CD8-positive, alpha-beta memory T cell (primary cell): ENCODE data around the gene BCCIP. TPM values are rescaled to one million over a fixed set of nuclear protein-coding genes. Genes with fewer than 3 reads are reported as not detected.
A peak's percentile ranks its signal among the peaks of the same experiment; 100 is the strongest.

Experiments used
- CTCF ChIA-PET: fragments of 350-600 bp; sonication (Branson Sonifier 250); formaldehyde crosslinking; loops from one replicate; lab custom pipeline; 2021; ENCODE audit warnings: antibody characterized with exemption; lab: Charles Lee
- POLR2A ChIA-PET: fragments of 350-600 bp; sonication (Branson Sonifier 250); formaldehyde crosslinking; loops from one replicate; lab custom pipeline; 2021; ENCODE audit warnings: antibody characterized with exemption; lab: Charles Lee
- DNase-seq, 5 donors: peaks; one replicate each; pipeline versions ENCODE4 v3.0.0 to v3.0.0-alpha.2; 2020 to 2022; ENCODE audit warnings: mixed read lengths in 1 of 5
- H3K27ac ChIP-seq: one replicate; pipeline ENCODE4 v1.7.0; 2013; ENCODE audit warnings: low read depth, mild to moderate bottlenecking, low read length, moderate library complexity
- H3K27me3 ChIP-seq: 2 replicates; pipeline ENCODE4 v1.7.0; 2013; ENCODE audit warnings: low read length, mild to moderate bottlenecking; ENCODE audit not compliant: insufficient read depth, poor library complexity, severe bottlenecking
- H3K36me3 ChIP-seq: 2 replicates; pipeline ENCODE4 v1.7.0; 2013; ENCODE audit warnings: mild to moderate bottlenecking, low read length, moderate library complexity; ENCODE audit not compliant: insufficient read depth
- H3K4me1 ChIP-seq: 2 replicates; pipeline ENCODE4 v1.7.0; 2013; ENCODE audit warnings: mild to moderate bottlenecking, low read length, moderate library complexity; ENCODE audit not compliant: insufficient read depth
- H3K4me3 ChIP-seq: 2 replicates; pipeline ENCODE4 v1.7.0; 2013; ENCODE audit warnings: mild to moderate bottlenecking, low read length
- H3K9me3 ChIP-seq: 2 replicates; pipeline ENCODE4 v1.7.0; 2013; ENCODE audit warnings: mild to moderate bottlenecking, low read length
- H3K27ac Mint-ChIP-seq, 8 donors: one replicate each; pipeline ENCODE4 v1.8.0; 2020 to 2021; ENCODE audit warnings: mixed read lengths in 8 of 8, mild to moderate bottlenecking in 6 of 8, inconsistent platforms in 3 of 8, moderate library complexity in 3 of 8
- H3K27me3 Mint-ChIP-seq, 2 donors: one replicate each; pipeline ENCODE4 v1.8.0; 2020 to 2021; ENCODE audit warnings: mixed read lengths in 2 of 2, mild to moderate bottlenecking in 1 of 2, moderate library complexity in 1 of 2
- H3K36me3 Mint-ChIP-seq, 3 donors: one replicate each; pipeline ENCODE4 v1.8.0; 2020 to 2021; ENCODE audit warnings: mixed read lengths in 3 of 3, inconsistent platforms in 1 of 3, mild to moderate bottlenecking in 1 of 3
- H3K4me1 Mint-ChIP-seq, 3 donors: one replicate each; pipeline ENCODE4 v1.8.0; 2020 to 2021; ENCODE audit warnings: mixed read lengths in 3 of 3, inconsistent platforms in 1 of 3, mild to moderate bottlenecking in 1 of 3
- H3K4me3 Mint-ChIP-seq, 7 donors: one replicate each; pipeline ENCODE4 v1.8.0; 2020 to 2021; ENCODE audit warnings: mixed read lengths in 7 of 7, mild to moderate bottlenecking in 6 of 7, moderate library complexity in 4 of 7, inconsistent platforms in 2 of 7
- H3K9me3 Mint-ChIP-seq, 5 donors: one replicate each; pipeline ENCODE4 v1.8.0; 2020 to 2022; ENCODE audit warnings: mixed read lengths in 5 of 5, mild to moderate bottlenecking in 3 of 5, moderate library complexity in 2 of 5, inconsistent platforms in 1 of 5
- polyA plus RNA-seq: library from polyadenylated mRNA; unstranded; fragments of 300-500 nt; fragmentation: Illumina TruSeq; gene quantifications from one replicate; pipeline ENCODE4 v1.2.3, GENCODE V29; 2021
- total RNA-seq, 2 experiments: library from RNA; stranded (reverse); gene quantifications; one replicate each; pipeline ENCODE4 v1.2.3, GENCODE V29; 2021

Gene BCCIP
- total and polyA plus RNA-seq, 3 experiments from 2014 or later, result 84.4 to 130 (median 129) TPM

DNA sequence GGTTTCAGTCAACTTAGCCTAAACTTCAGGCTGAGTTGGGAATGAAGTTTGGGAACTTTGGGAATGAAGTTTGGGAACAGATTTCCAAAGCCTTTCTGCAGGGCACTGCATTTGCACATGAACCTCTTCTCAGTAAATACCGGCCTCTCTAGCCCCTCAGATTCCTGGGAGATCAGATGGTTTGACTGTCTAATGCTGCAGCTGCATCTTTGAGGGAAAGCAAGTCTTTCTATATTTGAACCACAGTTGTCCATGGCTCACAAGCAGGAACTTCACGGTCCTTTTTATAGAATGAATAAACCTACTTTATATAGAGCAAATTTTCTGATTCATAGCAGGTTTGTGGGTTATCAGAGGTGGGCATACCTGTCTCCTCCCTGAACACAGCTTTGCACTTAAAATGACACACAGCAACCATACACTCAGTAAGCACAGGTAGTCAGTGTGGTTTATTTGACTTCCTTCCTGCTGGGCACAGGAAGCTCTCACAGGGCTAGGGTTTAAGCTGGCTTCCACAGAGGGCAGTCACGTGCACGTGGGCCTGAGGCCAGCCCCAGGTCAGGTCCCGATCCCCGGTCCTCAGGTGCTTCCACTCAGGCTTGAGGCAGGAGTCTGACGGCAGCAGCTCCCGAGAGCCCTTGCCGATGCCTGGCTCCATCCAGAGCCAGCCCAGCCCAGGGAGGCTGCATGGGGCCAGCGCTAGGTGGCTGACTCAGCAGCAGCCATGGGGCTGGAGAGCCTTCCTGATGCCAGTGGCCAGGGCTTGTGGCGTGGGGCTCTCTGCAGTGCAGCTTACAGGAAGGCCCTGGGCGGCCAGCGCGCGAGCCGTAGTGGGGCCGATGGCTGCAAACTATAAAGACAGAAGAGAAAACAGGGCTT lies 35.0 kb upstream of the BCCIP start:
- DNase-seq, result no peak
- H3K27me3 Mint-ChIP-seq, result no peaks in the 10 kb centered on the region
- no peak overlapping the region for H3K4me3 ChIP-seq
- H3K4me1 ChIP-seq, result peaks cover 10% of the 10 kb centered on the region
- peaks cover 29 to 37% (median 31%) of the 10 kb centered on the region in 3 donors for H3K4me1 Mint-ChIP-seq
- peaks cover 5% of the 10 kb centered on the region for H3K36me3 ChIP-seq
- peak overlapping the region in 5 of 7 donors; percentile 7 to 50 (median 42) for H3K4me3 Mint-ChIP-seq
- ChIA-PET POLR2A (interaction anchor here (0.6 to 1.1 kb wide), 3 partner anchors 35 to 69 kb away, joined by 4 to 5 read pairs (median 4); partner anchors contain the start of genes BCCIP and UROS), CTCF (no interaction called here)
- no peak overlapping the region for H3K27ac ChIP-seq
- peaks cover 3 to 48% (median 9%) of the 10 kb centered on the region in 3 donors for H3K36me3 Mint-ChIP-seq
- H3K27me3 ChIP-seq, result no peaks in the 10 kb centered on the region
- no peaks in the 10 kb centered on the region for H3K9me3 ChIP-seq
- peak overlapping the region; percentile 58 to 91 (median 82) for H3K27ac Mint-ChIP-seq
- peaks cover 0 to 2% (median 0%) of the 10 kb centered on the region in 5 donors for H3K9me3 Mint-ChIP-seq

- H3K27ac Mint-ChIP-seq, result peak overlapping the region in 7 of 8 donors; percentile 45 to 89 (median 85)
- POLR2A ChIA-PET, result no interaction called here
Observed at GRCh38 chr10:125792342-125793300, 30.7 kb upstream of the BCCIP start.

DNA sequence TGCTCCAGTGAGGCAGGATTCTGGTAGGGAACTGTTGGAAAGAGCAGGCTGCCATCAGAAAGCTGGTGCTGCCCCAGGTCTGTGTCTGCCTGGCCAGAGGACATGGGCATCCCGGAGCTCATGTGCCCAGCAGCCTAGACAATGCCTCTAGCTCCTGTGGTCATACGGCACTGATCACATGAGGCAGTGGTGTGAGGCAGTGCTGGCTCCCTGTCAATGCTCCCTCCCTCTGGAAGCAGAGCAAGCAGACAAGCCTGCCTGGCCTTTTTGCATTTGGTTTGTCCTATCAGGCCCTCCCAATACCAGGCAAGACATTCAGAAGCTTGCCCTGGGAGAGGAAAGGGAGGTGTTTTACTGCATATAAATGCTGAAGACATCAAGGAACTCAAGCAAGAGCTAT lies 28.2 kb upstream of the BCCIP start:
- H3K4me1 Mint-ChIP-seq, result peaks cover 5 to 7% (median 7%) of the 10 kb centered on the region in 3 donors
- no peak for DNase-seq
- CTCF ChIA-PET, result interaction anchor here (1.2 kb wide), 1 partner anchor 28 kb away, joined by 3 read pairs; the partner anchor contains the start of genes BCCIP and UROS
- Histone ChIP-seq H3K27ac (no peak overlapping the region), H3K9me3 (no peaks in the 10 kb centered on the region), H3K4me1 (no peaks in the 10 kb centered on the region), H3K27me3 (no peaks in the 10 kb centered on the region), H3K4me3 (no peak overlapping the region), H3K36me3 (peaks cover 9% of the 10 kb centered on the region)
- peaks cover 0 to 80% (median 22%) of the 10 kb centered on the region in 3 donors for H3K36me3 Mint-ChIP-seq
- POLR2A ChIA-PET, result interaction anchor here (0.6 kb wide), 1 partner anchor 22 kb away, joined by 4 read pairs; no protein-coding TSS in a partner anchor
- H3K9me3 Mint-ChIP-seq, result no peaks in the 10 kb centered on the region
- H3K4me3 Mint-ChIP-seq, result no peak overlapping the region
- H3K27ac Mint-ChIP-seq, result peak overlapping the region in 1 of 8 donors; percentile 18
- no peaks in the 10 kb centered on the region for H3K27me3 Mint-ChIP-seq

More at GRCh38 chr10:125792342-125793300, 30.7 kb upstream of the BCCIP start:
- H3K4me3 ChIP-seq, result no peak overlapping the region
- CTCF ChIA-PET, result no interaction called here
- no peak overlapping the region for H3K27ac ChIP-seq
- peak in 1 of 5 donors; percentile 54 for DNase-seq
- Mint-ChIP-seq H3K4me1 (peaks cover 21 to 30% (median 24%) of the 10 kb centered on the region in 3 donors), H3K27me3 (no peaks in the 10 kb centered on the region), H3K9me3 (no peaks in the 10 kb centered on the region), H3K36me3 (peaks cover 0 to 78% (median 19%) of the 10 kb centered on the region in 3 donors), H3K4me3 (no peak overlapping the region)
- H3K27me3 ChIP-seq, result no peaks in the 10 kb centered on the region
- no peaks in the 10 kb centered on the region for H3K9me3 ChIP-seq
- peaks cover 9% of the 10 kb centered on the region for H3K36me3 ChIP-seq
- peaks cover 10% of the 10 kb centered on the region for H3K4me1 ChIP-seq

- ChIA-PET POLR2A (interaction anchor here (0.6 kb wide), 1 partner anchor 21 kb away, joined by 4 read pairs; no protein-coding TSS in a partner anchor), CTCF (interaction anchor here (1.2 to 1.5 kb wide), 2 partner anchors 10 to 27 kb away, joined by 3 to 4 read pairs; partner anchors contain the start of genes BCCIP and UROS)
- Mint-ChIP-seq H3K4me3 (no peak overlapping the region), H3K9me3 (no peaks in the 10 kb centered on the region), H3K27ac (peak overlapping the region in 4 of 8 donors; percentile 19 to 64 (median 44)), H3K36me3 (peaks cover 0 to 80% (median 21%) of the 10 kb centered on the region in 3 donors), H3K4me1 (peaks cover 5 to 6% (median 5%) of the 10 kb centered on the region in 3 donors), H3K27me3 (peaks cover 0 to 1% of the 10 kb centered on the region in 2 donors)
- Histone ChIP-seq H3K27ac (no peak overlapping the region), H3K36me3 (peaks cover 9% of the 10 kb centered on the region), H3K9me3 (no peaks in the 10 kb centered on the region), H3K4me1 (no peaks in the 10 kb centered on the region), H3K27me3 (no peaks in the 10 kb centered on the region), H3K4me3 (no peak overlapping the region)
- DNase-seq, result no peak
Observed at GRCh38 chr10:125795637-125796190, 27.6 kb upstream of the BCCIP start.

DNA sequence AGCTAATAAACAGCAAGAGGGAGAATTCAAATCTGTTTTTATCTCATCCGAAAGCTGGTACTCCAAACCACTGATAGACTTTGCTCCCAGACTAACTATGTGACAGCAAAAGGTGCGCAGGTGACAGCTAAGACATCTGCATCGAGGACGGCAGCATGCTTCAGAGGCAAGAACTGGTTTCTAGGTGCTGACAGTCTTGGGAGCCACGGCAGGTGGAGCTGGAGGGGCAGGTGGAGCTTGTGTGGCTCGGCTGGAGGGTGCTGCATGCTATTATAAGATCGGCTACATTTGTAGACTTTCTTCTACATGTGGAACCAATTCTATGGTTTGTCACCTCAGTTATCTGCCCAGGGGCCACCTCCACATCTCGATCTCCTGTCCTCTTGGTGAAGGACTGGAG lies 25.9 kb upstream of the BCCIP start:
- Mint-ChIP-seq H3K36me3 (peaks cover 0 to 84% (median 21%) of the 10 kb centered on the region in 3 donors), H3K9me3 (no peaks in the 10 kb centered on the region), H3K4me3 (no peak overlapping the region), H3K27ac (peak overlapping the region in 1 of 8 donors; percentile 38), H3K27me3 (peaks cover 0 to 1% of the 10 kb centered on the region in 2 donors), H3K4me1 (peaks cover 3% of the 10 kb centered on the region in 3 donors)
- Histone ChIP-seq H3K9me3 (no peaks in the 10 kb centered on the region), H3K36me3 (peaks cover 4% of the 10 kb centered on the region), H3K4me1 (no peaks in the 10 kb centered on the region), H3K27me3 (no peaks in the 10 kb centered on the region), H3K4me3 (no peak overlapping the region), H3K27ac (no peak overlapping the region)
- ChIA-PET POLR2A (no interaction called here), CTCF (interaction anchor here (1.5 kb wide), 1 partner anchor 12 kb away, joined by 4 read pairs; no protein-coding TSS in a partner anchor)
- DNase-seq, result no peak

GRCh38 chr10:125797994-125798662 lies 25.2 kb upstream of the BCCIP start:
- Mint-ChIP-seq H3K27ac (peak overlapping the region in 2 of 8 donors; percentile 8 to 56), H3K4me3 (no peak overlapping the region), H3K27me3 (peaks cover 0 to 1% of the 10 kb centered on the region in 2 donors), H3K36me3 (peaks cover 0 to 83% (median 20%) of the 10 kb centered on the region in 3 donors), H3K9me3 (no peaks in the 10 kb centered on the region), H3K4me1 (no peaks in the 10 kb centered on the region)
- no peak for DNase-seq
- Histone ChIP-seq H3K27ac (no peak overlapping the region), H3K9me3 (no peaks in the 10 kb centered on the region), H3K4me1 (no peaks in the 10 kb centered on the region), H3K27me3 (no peaks in the 10 kb centered on the region), H3K36me3 (peaks cover 4% of the 10 kb centered on the region), H3K4me3 (no peak overlapping the region)
- CTCF ChIA-PET, result no interaction called here
- POLR2A ChIA-PET, result no interaction called here
